Ascending aorta (tissue), 2 donors: ENCODE results near the gene MCM10. TPM values are rescaled to one million over a fixed set of nuclear protein-coding genes. Genes with fewer than 3 reads are reported as not detected.
"Not testable (repeated sequence)": the region's sequence is repeated elsewhere in the genome, so short reads cannot be mapped to it uniquely, and the experiment has no call there.

Source experiments
- DNase-seq, 2 donors: peaks; one replicate each; pipeline ENCODE4 v3.0.0-alpha.2; 2019; ENCODE audit warnings: low spot score in 2 of 2
- H3K27ac ChIP-seq, 2 donors: fragments of 200-600 bp; sonication (generic); one replicate each; pipeline ENCODE4 v1.5.1; 2016 to 2017; ENCODE audit warnings: mild to moderate bottlenecking in 1 of 2
- H3K27me3 ChIP-seq: fragments of 200-600 bp; sonication (generic); one replicate; pipeline ENCODE4 v1.5.1; 2017
- H3K36me3 ChIP-seq, 2 donors: fragments of 200-600 bp; sonication (generic); one replicate each; pipeline ENCODE4 v1.5.1; 2016
- H3K4me1 ChIP-seq, 2 donors: fragments of 200-600 bp; sonication (generic); one replicate each; pipeline ENCODE4 v1.5.1; 2016 to 2017; ENCODE audit warnings: mild to moderate bottlenecking in 1 of 2
- H3K4me3 ChIP-seq, 2 donors: fragments of 200-600 bp; sonication (generic); one replicate each; pipeline ENCODE4 v1.5.1; 2016 to 2017; ENCODE audit warnings: mild to moderate bottlenecking in 1 of 2
- H3K9me3 ChIP-seq, 2 donors: fragments of 200-600 bp; sonication (generic); one replicate each; pipeline ENCODE4 v1.5.1; 2016
- intact Hi-C: fragments of 100-400 bp; cut with DNase I; formaldehyde crosslinking; loops from one replicate; pipeline ENCODE4 v1.15.1; 2023
- total RNA-seq: library from RNA; depleted of rRNA; stranded (reverse); fragments of >200 nt; gene quantifications from one replicate; pipeline ENCODE4 v1.1.0, GENCODE V29; 2016
- TF ChIP-seq, protein P1 (sequence below), 3 experiments: fragments of 200-600 bp in 2 of 3; fragments of 450-650 bp in 1 of 3; sonication (generic) in 2 of 3; IDR thresholded peaks; one replicate each; pipeline ENCODE4 v1.5.1; 2016 to 2019; ENCODE audit warnings: antibody characterized with exemption in 3 of 3, mild to moderate bottlenecking in 1 of 3, moderate library complexity in 1 of 3

Gene MCM10
- total RNA-seq, 1 donor from 2014 or later, result 0.11 TPM

DNA sequence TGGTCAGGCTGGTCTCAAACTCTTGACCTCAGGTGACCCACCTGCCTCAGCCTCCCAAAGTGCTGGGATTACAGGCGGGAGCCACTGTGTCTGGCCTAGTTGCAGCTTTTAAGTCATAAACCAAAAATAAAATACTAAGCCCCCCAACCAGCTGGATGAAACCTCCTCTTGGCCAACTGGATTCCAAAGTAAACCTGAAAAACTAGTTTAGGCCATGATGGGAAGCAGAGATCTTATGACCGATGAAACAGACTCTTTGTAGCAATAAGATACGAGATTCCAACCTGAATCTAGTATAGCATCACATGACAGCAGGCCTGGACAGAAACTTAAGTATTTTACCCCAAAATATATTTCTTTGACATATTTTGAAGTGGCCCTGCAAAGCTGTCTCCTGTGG is 9.1 kb upstream of the MCM10 start:
- Histone ChIP-seq H3K27me3 (no peaks in the 10 kb centered on the region), H3K9me3 (peaks cover 6% of the 10 kb centered on the region in 2 donors), H3K27ac (no peak overlapping the region), H3K36me3 (no peaks in the 10 kb centered on the region), H3K4me1 (no peaks in the 10 kb centered on the region), H3K4me3 (no peak overlapping the region)
- no peak for DNase-seq
- intact Hi-C loops, result no loop called here
- TF ChIP-seq, protein P1, sequence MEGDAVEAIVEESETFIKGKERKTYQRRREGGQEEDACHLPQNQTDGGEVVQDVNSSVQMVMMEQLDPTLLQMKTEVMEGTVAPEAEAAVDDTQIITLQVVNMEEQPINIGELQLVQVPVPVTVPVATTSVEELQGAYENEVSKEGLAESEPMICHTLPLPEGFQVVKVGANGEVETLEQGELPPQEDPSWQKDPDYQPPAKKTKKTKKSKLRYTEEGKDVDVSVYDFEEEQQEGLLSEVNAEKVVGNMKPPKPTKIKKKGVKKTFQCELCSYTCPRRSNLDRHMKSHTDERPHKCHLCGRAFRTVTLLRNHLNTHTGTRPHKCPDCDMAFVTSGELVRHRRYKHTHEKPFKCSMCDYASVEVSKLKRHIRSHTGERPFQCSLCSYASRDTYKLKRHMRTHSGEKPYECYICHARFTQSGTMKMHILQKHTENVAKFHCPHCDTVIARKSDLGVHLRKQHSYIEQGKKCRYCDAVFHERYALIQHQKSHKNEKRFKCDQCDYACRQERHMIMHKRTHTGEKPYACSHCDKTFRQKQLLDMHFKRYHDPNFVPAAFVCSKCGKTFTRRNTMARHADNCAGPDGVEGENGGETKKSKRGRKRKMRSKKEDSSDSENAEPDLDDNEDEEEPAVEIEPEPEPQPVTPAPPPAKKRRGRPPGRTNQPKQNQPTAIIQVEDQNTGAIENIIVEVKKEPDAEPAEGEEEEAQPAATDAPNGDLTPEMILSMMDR (IDR thresholded peaks at IDR 0.05), result no peak

DNA sequence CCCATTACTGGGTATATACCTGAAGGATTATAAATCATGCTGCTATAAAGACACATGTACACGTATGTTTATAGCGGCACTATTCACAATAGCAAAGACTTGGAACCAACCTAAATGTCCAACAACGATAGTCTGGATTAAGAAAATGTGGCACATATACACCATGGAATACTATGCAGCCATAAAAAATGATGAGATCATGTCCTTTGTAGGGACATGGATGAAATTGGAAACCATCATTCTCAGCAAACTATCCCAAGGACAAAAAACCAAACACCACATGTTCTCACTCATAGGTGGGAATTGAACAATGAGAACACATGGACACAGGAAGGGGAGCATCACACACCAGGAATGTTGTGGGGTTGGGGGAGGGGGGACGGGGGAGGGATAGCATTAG is 5.5 kb upstream of the MCM10 start:
- H3K4me1 ChIP-seq, H3K4me3 ChIP-seq, H3K36me3 ChIP-seq, DNase-seq, H3K9me3 ChIP-seq, H3K27ac ChIP-seq, intact Hi-C loops, H3K27me3 ChIP-seq: not testable (repeated sequence)

DNA sequence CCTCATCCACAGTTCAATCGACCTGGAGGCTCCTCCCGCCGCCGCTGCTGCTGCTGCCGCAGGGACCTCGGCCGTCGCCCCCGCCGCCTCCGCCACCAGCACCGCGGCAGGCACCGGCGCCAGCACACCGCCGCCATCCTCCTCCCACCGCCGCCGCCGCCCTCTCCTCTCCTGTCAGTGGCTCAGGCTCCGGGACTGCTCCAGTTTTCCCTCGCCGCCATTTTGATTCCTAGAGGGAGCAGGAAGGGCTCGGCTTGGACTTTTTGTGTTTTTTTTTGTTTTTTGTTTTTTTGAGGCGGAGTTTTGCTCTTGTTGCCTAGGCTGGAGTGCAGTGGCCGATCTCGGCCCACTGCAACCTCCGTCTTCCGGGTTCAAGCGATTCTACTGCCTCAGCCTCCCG is 3.0 kb upstream of the MCM10 start:
- no peak for DNase-seq
- Histone ChIP-seq H3K4me3 (peak overlapping the region; percentile 17 to 50), H3K27ac (no peak overlapping the region), H3K27me3 (no peaks in the 10 kb centered on the region), H3K9me3 (no peaks in the 10 kb centered on the region), H3K36me3 (no peaks in the 10 kb centered on the region), H3K4me1 (peaks cover 4 to 10% of the 10 kb centered on the region in 2 donors)
- TF ChIP-seq, protein P1 (IDR thresholded peaks at IDR 0.05), result no peak
- intact Hi-C loops, result no loop called here

DNA sequence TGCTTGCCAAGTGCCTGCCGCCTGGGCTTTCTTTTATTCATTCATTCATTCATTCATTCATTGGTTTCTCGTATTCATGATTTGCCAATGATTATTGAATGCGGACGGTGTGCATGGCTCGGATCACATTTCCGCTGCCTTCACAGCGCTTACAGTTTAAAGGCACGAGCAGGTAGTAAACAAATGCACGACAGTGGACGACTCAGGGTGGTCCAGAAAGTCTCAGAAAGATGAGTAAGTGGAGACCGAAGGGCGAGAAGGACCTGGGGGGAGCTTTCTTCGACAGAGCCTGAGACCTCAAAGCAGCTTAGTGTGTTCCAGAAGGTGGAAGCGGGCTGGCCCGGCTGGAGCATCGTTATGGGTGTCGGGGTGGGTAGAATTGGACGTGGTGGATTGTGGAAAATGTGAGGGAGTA is 506 bp downstream of the MCM10 start:
- DNase-seq, result no peak
- TF ChIP-seq, protein P1 (IDR thresholded peaks at IDR 0.05), result no peak
- Histone ChIP-seq H3K4me3 (peak overlapping the region; percentile 29 to 68), H3K4me1 (peaks cover 4 to 10% of the 10 kb centered on the region in 2 donors), H3K9me3 (no peaks in the 10 kb centered on the region), H3K36me3 (no peaks in the 10 kb centered on the region), H3K27ac (no peak overlapping the region), H3K27me3 (no peaks in the 10 kb centered on the region)
- intact Hi-C loops, result loop anchor here (1.0 to 10.0 kb wide), 4 partner anchors 140 to 2003 kb away; partner anchors contain the start of gene NMT2

DNA sequence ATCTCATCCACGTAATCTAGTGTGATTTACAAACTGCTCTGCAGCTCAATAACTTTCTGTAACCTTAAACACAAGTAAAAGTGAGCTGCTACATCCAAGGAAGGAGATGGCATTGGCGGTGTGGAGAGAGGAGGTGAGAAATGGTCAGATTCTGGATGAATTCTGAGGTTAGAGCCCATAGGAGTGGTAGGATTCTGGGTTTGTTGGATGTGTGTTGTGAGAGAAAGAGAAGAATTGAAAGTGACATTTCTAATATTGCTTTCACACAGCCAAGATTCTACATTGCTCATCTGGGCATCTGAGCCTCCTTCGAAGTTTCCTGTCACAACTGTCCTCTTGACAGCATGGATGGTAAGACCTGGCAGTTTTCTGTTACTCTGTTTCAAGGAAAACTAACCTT is 2.5 kb downstream of the MCM10 start:
- Histone ChIP-seq H3K9me3 (no peaks in the 10 kb centered on the region), H3K27me3 (no peaks in the 10 kb centered on the region), H3K27ac (no peak overlapping the region), H3K36me3 (no peaks in the 10 kb centered on the region), H3K4me1 (peaks cover 4 to 10% of the 10 kb centered on the region in 2 donors), H3K4me3 (no peak overlapping the region)
- TF ChIP-seq, protein P1 (IDR thresholded peaks at IDR 0.05), result no peak
- intact Hi-C loops, result loop anchor here (5.0 to 10.0 kb wide), 2 partner anchors 278 to 2001 kb away; partner anchors contain the start of gene NMT2
- no peak for DNase-seq

DNA sequence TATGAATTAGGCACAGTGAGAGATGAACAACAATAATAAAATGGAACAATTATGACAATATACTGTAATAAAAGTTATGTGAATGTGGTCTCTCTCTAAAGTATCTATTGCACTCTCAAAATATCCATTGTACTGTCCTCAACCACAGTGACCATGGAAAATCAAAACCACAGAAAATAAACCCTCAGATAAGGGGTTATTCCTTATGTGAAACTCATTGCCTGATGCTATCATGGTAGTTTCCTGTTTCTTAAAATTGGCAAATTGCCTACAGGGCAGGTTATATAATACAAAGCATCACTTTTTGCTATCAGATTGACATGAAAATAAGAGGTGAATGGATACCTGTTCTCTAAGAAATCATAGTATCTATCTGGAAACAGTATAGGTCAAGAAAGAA is 3.8 kb downstream of the MCM10 start:
- H3K4me3 ChIP-seq, result no peak overlapping the region
- TF ChIP-seq, protein P1 (IDR thresholded peaks at IDR 0.05), result no peak
- no peak overlapping the region for H3K27ac ChIP-seq
- no peaks in the 10 kb centered on the region for H3K27me3 ChIP-seq
- no peak for DNase-seq
- H3K4me1 ChIP-seq, result peaks cover 4 to 10% of the 10 kb centered on the region in 2 donors
- H3K9me3 ChIP-seq, result no peaks in the 10 kb centered on the region
- intact Hi-C loops, result loop anchor here (10.0 kb wide), 1 partner anchor 2000 kb away; the partner anchor contains the start of gene NMT2
- no peaks in the 10 kb centered on the region for H3K36me3 ChIP-seq
